Mammary epithelial cell (primary cell): Measurements from ENCODE around the gene ACADM.

Source experiments
- CTCF ChIP-seq, 2 donors: IDR thresholded peaks in 1 of 2; conservative IDR thresholded peaks in 1 of 2; 2 replicates each; pipeline ENCODE4 v1.5.1; 2011 to 2012; ENCODE audit warnings: inconsistent platforms in 2 of 2, low read length in 2 of 2, mild to moderate bottlenecking in 2 of 2, control low read depth in 1 of 2, low read depth in 1 of 2; ENCODE audit not compliant: insufficient read depth in 1 of 2; ENCODE audit errors: extremely low read depth in 1 of 2
- EZH2 ChIP-seq: IDR thresholded peaks from 2 replicates; pipeline ENCODE4 v1.6.1; 2012; ENCODE audit warnings: low read length, inconsistent platforms, borderline replicate concordance

GRCh38 chr1:75696000-75696399, 28.5 kb upstream of the ACADM start:
- no peak for TF ChIP-seq CTCF (conservative IDR thresholded peaks at IDR 0.05 in 1 of 2, IDR thresholded peaks at IDR 0.05 in 1 of 2; ENCODE audit: extremely low read depth in 1 of 2, insufficient read depth in 1 of 2, low read depth in 1 of 2, low read length in 2 of 2)
- no peak for TF ChIP-seq EZH2
